COLO668 (cell line): ENCODE data around the gene SLC39A13.

Source experiments
- DNase-seq: peaks from one replicate; lab custom pipeline; 2025; ENCODE audit not compliant: unreplicated experiment; lab: John Stamatoyannopoulos, UW

SLC39A13 gene

GRCh38 chr11:47407746-47408590 is at the start of gene SLC39A13:
SLC39A13 (plus strand) TSS chr11:47408590; CDS start chr11:47410095, 1,505 bp downstream.
- DNase-seq = peak; percentile 97

GRCh38 chr11:47358731-47359051 is 49.7 kb upstream of the SLC39A13 start:
- no peak for DNase-seq

GRCh38 chr11:47359162-47359561 is 49.2 kb upstream of the SLC39A13 start:
- DNase-seq = no peak

- no peak for DNase-seq
These were observed 48.8 kb upstream of the SLC39A13 start for GRCh38 chr11:47359586-47359985.

GRCh38 chr11:47360341-47360740 is 48.0 kb upstream of the SLC39A13 start:
- DNase-seq = no peak

GRCh38 chr11:47361419-47361818 is 47.0 kb upstream of the SLC39A13 start:
- no peak for DNase-seq

GRCh38 chr11:47366020-47366490 is 42.3 kb upstream of the SLC39A13 start:
- DNase-seq = no peak

- no peak for DNase-seq
These were observed 38.7 kb upstream of the SLC39A13 start for GRCh38 chr11:47369676-47370075.

- no peak for DNase-seq
These were observed 36.0 kb upstream of the SLC39A13 start for GRCh38 chr11:47372422-47372821.

GRCh38 chr11:47373876-47374719 is 34.3 kb upstream of the SLC39A13 start:
- peak; percentile 81 for DNase-seq

- no peak for DNase-seq
These were observed 33.7 kb upstream of the SLC39A13 start for GRCh38 chr11:47374720-47375019.

GRCh38 chr11:47375020-47375419 is 33.4 kb upstream of the SLC39A13 start:
- no peak for DNase-seq

- DNase-seq = no peak
These were observed 32.8 kb upstream of the SLC39A13 start for GRCh38 chr11:47375546-47376085.

GRCh38 chr11:47376107-47376524 is 32.3 kb upstream of the SLC39A13 start:
- DNase-seq = no peak

GRCh38 chr11:47376525-47377371 is 31.6 kb upstream of the SLC39A13 start:
- no peak for DNase-seq

- DNase-seq = no peak
These were observed 30.8 kb upstream of the SLC39A13 start for GRCh38 chr11:47377571-47378009.

- peak; percentile 27 for DNase-seq
These were observed 30.2 kb upstream of the SLC39A13 start, which contains the start of gene SPI1 for GRCh38 chr11:47378010-47378835. SPI1 (minus strand) TSS chr11:47378547; CDS start chr11:47378353, 194 bp downstream.

- no peak for DNase-seq
These were observed 29.6 kb upstream of the SLC39A13 start for GRCh38 chr11:47378836-47379170.

GRCh38 chr11:47379317-47379716 is 29.1 kb upstream of the SLC39A13 start:
- no peak for DNase-seq

- no peak for DNase-seq
These were observed 28.3 kb upstream of the SLC39A13 start for GRCh38 chr11:47380078-47380477.
